ENCODE measurements around the gene HSPB1.

GRCh38 chr7:76336094-76336493 is 33.6 kb downstream of the HSPB1 start:
- TF ChIP-seq CTCF (IDR thresholded peaks at IDR 0.05): no peak
- TF ChIP-seq POLR2A (IDR thresholded peaks at IDR 0.05): no peak
